ENCODE data around the gene TEX19.
"Not testable (repeated sequence)": the region's sequence is repeated elsewhere in the genome, so short reads cannot be mapped to it uniquely, and the experiment has no call there.

TEX19 gene

GRCh38 chr17:82408288-82408937, 49.4 kb downstream of the TEX19 start:
- ATAC-seq = no peak
- TF ChIP-seq TOX (CRISPR knock-in tag; IDR thresholded peaks at IDR 0.05; ENCODE audit: borderline replicate concordance) = no peak
- no peak for TF ChIP-seq BACH2 (CRISPR knock-in tag; IDR thresholded peaks at IDR 0.05; ENCODE audit: borderline replicate concordance)

- TF ChIP-seq CSRNP3 (CRISPR knock-in tag; IDR thresholded peaks at IDR 0.05) = no peak
- TF ChIP-seq ZNF565 (CRISPR knock-in tag; conservative IDR thresholded peaks at IDR 0.05; ENCODE audit: low read depth) = no peak
- TF ChIP-seq ZNF70 (CRISPR knock-in tag; IDR thresholded peaks at IDR 0.05) = no peak
- no peak for TF ChIP-seq ZNF8 (CRISPR knock-in tag; IDR thresholded peaks at IDR 0.05)
- no peak for TF ChIP-seq ZC3H10 (CRISPR knock-in tag; IDR thresholded peaks at IDR 0.05)
- no peak for TF ChIP-seq ESRRG (CRISPR knock-in tag; IDR thresholded peaks at IDR 0.05)
- TF ChIP-seq CSDC2 (CRISPR knock-in tag; IDR thresholded peaks at IDR 0.05) = no peak
- no peak for TF ChIP-seq OSR1 (CRISPR knock-in tag; IDR thresholded peaks at IDR 0.05)
- TF ChIP-seq ISL1 (CRISPR knock-in tag; IDR thresholded peaks at IDR 0.05) = no peak
- no peak for TF ChIP-seq ARNTL (CRISPR knock-in tag; IDR thresholded peaks at IDR 0.05; ENCODE audit: borderline replicate concordance, low read depth)
- ATAC-seq = no peak
These were observed 49.9 kb downstream of the TEX19 start for GRCh38 chr17:82408938-82409318.

- no peak for ATAC-seq
- TF ChIP-seq RARB (CRISPR knock-in tag; IDR thresholded peaks at IDR 0.05) = no peak
- TF ChIP-seq ESRRG (CRISPR knock-in tag; IDR thresholded peaks at IDR 0.05) = no peak
- no peak for TF ChIP-seq ZNF565 (CRISPR knock-in tag; conservative IDR thresholded peaks at IDR 0.05; ENCODE audit: low read depth)
- TF ChIP-seq POU6F1 (CRISPR knock-in tag; IDR thresholded peaks at IDR 0.05; ENCODE audit: borderline replicate concordance, low read depth) = no peak
- no peak for TF ChIP-seq CSDC2 (CRISPR knock-in tag; IDR thresholded peaks at IDR 0.05)
- no peak for TF ChIP-seq PATZ1 (CRISPR knock-in tag; IDR thresholded peaks at IDR 0.05; ENCODE audit: borderline replicate concordance)
- TF ChIP-seq ZNF70 (CRISPR knock-in tag; IDR thresholded peaks at IDR 0.05) = no peak
- no peak for TF ChIP-seq ZC3H10 (CRISPR knock-in tag; IDR thresholded peaks at IDR 0.05)
These were observed 51.1 kb downstream of the TEX19 start for GRCh38 chr17:82410014-82410716.

GRCh38 chr17:82411396-82412053, 52.5 kb downstream of the TEX19 start:
- no peak for ATAC-seq
- TF ChIP-seq ARNTL (CRISPR knock-in tag; IDR thresholded peaks at IDR 0.05; ENCODE audit: borderline replicate concordance, low read depth) (no peak), TSHZ2 (CRISPR knock-in tag; IDR thresholded peaks at IDR 0.05) (no peak), ZNF565 (CRISPR knock-in tag; conservative IDR thresholded peaks at IDR 0.05; ENCODE audit: low read depth) (no peak), ZNF8 (CRISPR knock-in tag; IDR thresholded peaks at IDR 0.05) (no peak), BACH2 (CRISPR knock-in tag; IDR thresholded peaks at IDR 0.05; ENCODE audit: borderline replicate concordance) (no peak), GLIS3 (CRISPR knock-in tag; IDR thresholded peaks at IDR 0.05) (no peak), ZFP3 (CRISPR knock-in tag; IDR thresholded peaks at IDR 0.05) (no peak), CSRNP3 (CRISPR knock-in tag; IDR thresholded peaks at IDR 0.05) (no peak), TOX (CRISPR knock-in tag; IDR thresholded peaks at IDR 0.05; ENCODE audit: borderline replicate concordance) (no peak), OSR1 (CRISPR knock-in tag; IDR thresholded peaks at IDR 0.05) (no peak), SNAI2 (CRISPR knock-in tag; IDR thresholded peaks at IDR 0.05) (no peak), ZNF70 (CRISPR knock-in tag; IDR thresholded peaks at IDR 0.05) (no peak), RARB (CRISPR knock-in tag; IDR thresholded peaks at IDR 0.05) (no peak), PPARA (CRISPR knock-in tag; IDR thresholded peaks at IDR 0.05; ENCODE audit: borderline replicate concordance) (no peak), CREB5 (CRISPR knock-in tag; IDR thresholded peaks at IDR 0.05; ENCODE audit: low read depth) (no peak)

GRCh38 chr17:82412081-82412480, 53.0 kb downstream of the TEX19 start:
- not testable (repeated sequence) for ATAC-seq

All from SK-N-SH treated with all-trans-retinoic acid at 6 μM for 48 hours (cell line).